GM19372 (cell line): Measurements from ENCODE around the gene TNFRSF6B.

Experiments used
- ATAC-seq: cut with Tn5 transposase; IDR thresholded peaks from one replicate; pipeline ENCODE4 v1.9.1; 2021; ENCODE audit warnings: mild to moderate bottlenecking, low read depth, moderate library complexity; ENCODE audit not compliant: unreplicated experiment

TNFRSF6B gene

GRCh38 chr20:63682384-63683139 is 13.9 kb upstream of the TNFRSF6B start:
- no peak for ATAC-seq

DNA sequence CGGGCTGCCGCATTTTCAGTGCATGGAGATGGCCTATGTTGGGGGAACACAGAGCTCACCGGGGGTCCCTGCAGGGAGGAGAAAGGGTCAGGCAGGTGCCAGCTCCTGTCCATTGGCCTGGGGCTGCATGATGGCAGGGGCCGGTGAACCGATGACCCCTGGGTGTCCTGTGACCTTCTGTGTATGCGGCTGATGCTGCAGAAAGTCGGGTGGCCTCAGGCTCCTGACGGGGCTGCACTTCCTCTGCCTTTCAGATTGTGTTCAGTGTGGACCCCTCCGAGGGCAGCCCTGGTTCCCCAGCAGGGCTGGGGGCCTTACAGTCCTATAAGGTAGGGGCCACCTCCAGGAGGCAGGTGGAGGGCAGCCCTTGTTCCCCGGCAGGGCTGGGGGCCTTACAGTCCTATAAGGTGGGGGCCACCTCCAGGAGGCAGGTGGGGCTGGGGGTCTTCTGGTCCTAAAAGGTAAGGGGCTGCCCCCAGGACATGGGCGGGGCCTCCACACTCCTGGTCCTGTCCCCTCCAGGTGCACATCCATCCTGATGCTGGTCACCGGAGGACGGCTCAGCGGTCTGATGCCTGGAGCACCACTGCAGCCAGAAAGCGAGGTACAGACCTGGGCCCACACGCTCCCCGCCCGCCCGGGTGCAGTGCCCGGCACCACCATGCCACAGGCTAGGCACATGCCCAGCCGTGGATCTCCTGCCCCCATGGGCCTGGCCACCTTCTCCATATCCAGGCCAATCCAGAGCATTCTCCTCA is 11.0 kb upstream of the TNFRSF6B start:
- no peak for ATAC-seq

GRCh38 chr20:63686094-63686491 is 10.4 kb upstream of the TNFRSF6B start:
- ATAC-seq = no peak

DNA sequence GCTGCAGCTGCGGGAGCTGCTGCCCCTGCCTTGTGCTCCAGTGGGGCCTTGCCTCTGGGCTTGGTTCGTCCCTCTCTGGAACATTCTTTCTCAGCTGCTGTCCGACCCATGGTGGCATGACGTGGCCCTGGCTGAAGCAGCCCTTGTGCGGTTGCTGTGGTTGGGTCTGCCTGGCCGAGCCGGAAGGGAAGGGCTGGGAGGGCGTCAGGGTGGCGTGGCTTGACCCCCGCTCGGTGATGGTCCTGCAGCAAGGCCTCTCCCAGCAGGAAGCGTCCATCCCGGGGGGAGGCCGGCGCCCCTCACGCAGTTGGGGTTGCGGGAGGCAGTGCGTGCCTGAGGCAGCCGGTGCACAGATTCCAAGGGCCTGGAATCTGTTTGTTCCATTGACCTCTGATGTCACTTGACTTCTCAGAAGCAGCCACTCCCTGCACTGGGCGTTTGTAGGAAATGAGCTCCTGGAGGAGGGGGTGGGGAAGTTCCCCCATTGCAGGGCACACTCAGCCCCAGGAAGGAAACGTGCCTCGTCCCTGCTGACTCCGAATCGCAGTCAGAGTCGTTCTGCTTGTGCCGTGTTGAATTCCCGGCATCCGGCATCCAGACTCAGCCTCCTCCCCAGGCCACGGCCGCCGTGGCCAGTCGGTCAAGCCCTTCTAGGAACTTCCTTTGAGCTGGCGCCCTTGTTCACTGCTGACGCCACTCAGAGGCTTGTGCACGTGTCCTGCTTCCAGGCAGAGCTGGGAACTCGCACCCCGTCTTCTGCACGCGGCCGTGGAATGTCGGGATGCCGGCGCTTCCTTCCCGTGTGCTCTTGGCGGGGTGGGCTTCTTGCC is 9.7 kb upstream of the TNFRSF6B start:
- ATAC-seq = no peak

- no peak for ATAC-seq
Observed at GRCh38 chr20:63687419-63688178, 8.9 kb upstream of the TNFRSF6B start.

- no peak for ATAC-seq
Observed at GRCh38 chr20:63688228-63689045, 8.0 kb upstream of the TNFRSF6B start.

GRCh38 chr20:63689046-63690002 is 7.1 kb upstream of the TNFRSF6B start:
- no peak for ATAC-seq

- ATAC-seq = no peak
Observed at GRCh38 chr20:63690003-63690897, 6.2 kb upstream of the TNFRSF6B start.

GRCh38 chr20:63690898-63691710 is 5.3 kb upstream of the TNFRSF6B start:
- ATAC-seq = no peak

DNA sequence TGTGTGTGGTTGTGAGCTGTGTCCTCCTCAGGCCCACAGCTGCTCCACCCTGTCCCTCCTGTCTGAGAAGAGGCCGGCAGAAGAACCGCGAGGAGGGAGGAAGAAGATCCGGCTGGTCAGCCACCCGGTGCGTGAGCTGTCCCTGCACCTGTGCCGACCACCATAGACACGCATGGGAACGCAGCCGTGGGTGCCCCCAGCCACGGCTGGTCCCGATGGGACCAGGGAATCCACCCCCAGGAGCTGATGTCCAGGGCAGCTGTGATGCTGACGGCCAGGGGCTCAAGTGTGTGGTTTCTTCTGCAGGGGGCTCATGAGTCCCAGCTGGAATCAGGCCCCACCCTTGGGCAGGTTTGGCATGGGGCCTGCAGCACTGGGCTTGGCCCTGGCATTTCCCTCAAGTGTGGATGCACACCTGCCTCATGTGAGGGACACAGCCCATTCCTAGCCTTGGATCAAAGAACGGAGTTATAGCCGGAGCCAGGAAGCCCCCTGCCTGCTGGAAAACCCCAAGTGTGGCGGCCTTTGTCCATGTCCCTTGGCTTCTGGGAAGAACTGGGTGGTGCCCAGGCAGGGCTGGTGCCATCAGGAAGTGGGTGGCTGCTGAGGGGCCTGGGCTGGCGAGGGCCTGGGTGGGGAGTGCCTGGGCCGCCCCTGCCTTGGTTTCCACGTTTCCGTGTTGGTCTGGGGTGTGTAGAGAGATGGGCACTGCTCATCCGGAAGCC is 4.6 kb upstream of the TNFRSF6B start:
- no peak for ATAC-seq

DNA sequence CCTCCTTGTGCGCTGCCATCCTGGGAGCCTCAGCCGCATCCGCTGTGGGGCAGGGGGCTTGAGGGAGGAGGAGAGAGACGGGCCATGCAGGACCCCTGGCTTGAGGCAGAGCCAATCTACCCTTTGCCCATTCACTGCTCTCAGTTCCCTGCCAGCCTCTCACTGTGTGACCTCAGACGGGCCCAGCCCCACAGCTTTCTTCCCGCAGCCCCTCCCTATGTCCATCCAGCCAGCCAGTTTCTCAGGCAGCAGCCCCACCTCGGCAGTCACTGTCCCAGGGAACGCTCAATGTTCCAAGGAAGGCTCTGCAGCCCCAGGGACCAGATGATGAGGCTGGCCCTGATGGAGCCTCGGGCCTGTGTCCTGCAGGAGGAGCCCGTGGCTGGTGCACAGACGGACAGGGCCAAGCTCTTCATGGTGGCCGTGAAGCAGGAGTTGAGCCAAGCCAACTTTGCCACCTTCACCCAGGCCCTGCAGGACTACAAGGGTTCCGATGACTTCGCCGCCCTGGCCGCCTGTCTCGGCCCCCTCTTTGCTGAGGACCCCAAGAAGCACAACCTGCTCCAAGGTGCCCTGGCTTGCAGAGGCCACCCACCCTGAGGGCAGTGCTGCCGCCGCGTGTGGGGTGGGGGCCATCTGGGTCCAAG is 3.9 kb upstream of the TNFRSF6B start:
- ATAC-seq = no peak

- no peak for ATAC-seq
Observed at GRCh38 chr20:63693083-63693732, 3.2 kb upstream of the TNFRSF6B start.

DNA sequence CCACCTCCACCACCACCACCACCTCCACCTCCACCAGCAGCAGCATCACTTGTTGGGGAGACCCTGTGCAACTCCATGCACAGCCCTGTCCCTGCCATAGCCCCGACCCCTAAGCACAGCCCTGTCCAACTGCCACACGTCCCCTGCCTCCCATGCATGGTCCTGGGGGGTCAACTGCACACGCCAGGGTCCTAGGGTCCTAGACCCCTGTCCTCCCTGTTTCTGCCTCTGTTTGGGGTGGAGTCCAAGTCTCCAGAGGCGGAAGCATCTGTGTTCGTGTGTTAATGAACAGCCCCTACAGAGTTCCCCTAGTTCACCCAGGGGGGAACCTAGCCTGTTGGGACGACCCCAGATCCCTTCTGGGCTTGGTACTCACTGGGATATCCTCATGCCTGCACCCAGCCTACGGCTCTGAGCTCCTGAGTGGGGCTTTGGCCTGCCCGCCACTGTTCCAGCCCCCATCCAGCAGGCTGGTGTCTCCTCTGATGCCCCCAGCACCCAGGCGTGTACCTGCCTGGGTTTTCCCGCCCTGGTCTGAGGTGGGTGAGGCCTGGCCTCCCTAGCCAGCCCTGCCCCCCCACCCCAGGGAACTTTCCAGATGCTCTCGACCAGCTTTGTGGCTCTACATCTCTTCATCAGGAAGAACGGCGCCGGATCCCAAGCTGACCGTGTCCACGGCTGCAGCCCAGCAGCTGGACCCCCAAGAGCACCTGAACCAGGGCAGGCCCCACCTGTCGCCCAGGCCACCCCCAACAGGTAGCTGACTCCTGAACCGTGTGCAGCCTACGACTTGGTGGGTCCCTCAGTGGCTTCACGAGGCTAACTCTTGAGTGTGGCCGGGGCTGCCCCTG is 2.5 kb upstream of the TNFRSF6B start:
- no peak for ATAC-seq
